Kidney (tissue), 14 donors: ENCODE measurements around the gene CAPN14. TPM values are rescaled to one million over a fixed set of nuclear protein-coding genes. Genes with fewer than 3 reads are reported as not detected.

ENCODE experiments used
- DNase-seq, 5 donors: peaks; one replicate each; pipeline ENCODE4 v3.0.0-alpha.2; 2013 to 2020
- FAIRE-seq: peaks from 2 replicates; lab custom pipeline; 2012; peaks lifted over from hg19 to GRCh38; lab: Jason Lieb, UNC
- H3K27ac ChIP-seq, 2 donors: one replicate each; pipeline ENCODE4 v1.7.0; 2013; ENCODE audit warnings: low read depth in 2 of 2, low read length in 2 of 2, inconsistent platforms in 1 of 2
- H3K27me3 ChIP-seq: one replicate; pipeline ENCODE4 v1.7.1; 2013; ENCODE audit warnings: low read length, inconsistent platforms; ENCODE audit not compliant: control insufficient read depth, insufficient read depth
- H3K36me3 ChIP-seq, 3 donors: one replicate each; pipeline versions ENCODE4 v1.7.0 to v1.7.1; 2013; ENCODE audit warnings: low read length in 3 of 3, control low read depth in 1 of 3, inconsistent platforms in 1 of 3; ENCODE audit not compliant: insufficient read depth in 3 of 3, control insufficient read depth in 2 of 3
- H3K4me1 ChIP-seq, 3 donors: one replicate each; pipeline versions ENCODE4 v1.7.0 to v1.7.1; 2013; ENCODE audit warnings: low read length in 3 of 3, inconsistent platforms in 1 of 3, low read depth in 1 of 3; ENCODE audit not compliant: control insufficient read depth in 2 of 3, insufficient read depth in 2 of 3
- H3K4me3 ChIP-seq, 3 donors: one replicate each; pipeline versions ENCODE4 v1.7.0 to v1.8.1; 2013; ENCODE audit warnings: low read length in 3 of 3, control low read depth in 1 of 3, inconsistent platforms in 1 of 3
- H3K9ac ChIP-seq, 3 donors: one replicate each; pipeline versions ENCODE4 v1.7.0 to v1.7.1; 2013; ENCODE audit warnings: low read length in 3 of 3, control low read depth in 1 of 3, inconsistent platforms in 1 of 3
- H3K9me3 ChIP-seq, 3 donors: one replicate each; pipeline versions ENCODE4 v1.7.0 to v1.7.1; 2013; ENCODE audit warnings: low read length in 3 of 3, control low read depth in 1 of 3, inconsistent platforms in 1 of 3; ENCODE audit not compliant: control insufficient read depth in 2 of 3, insufficient read depth in 1 of 3
- intact Hi-C: fragments of 100-400 bp; cut with DNase I; formaldehyde crosslinking; loops from one replicate; pipeline ENCODE4 v1.11.1; 2022
- polyA plus RNA-seq: library from polyadenylated mRNA; stranded (reverse); fragments of 350-450 nt; fragmentation: Illumina TruSeq; extraction: RNeasy Lipid Tissue Mini Kit (QIAGEN cat#74804); gene quantifications from one replicate; pipeline ENCODE4 v1.2.3, GENCODE V29; 2014; ENCODE audit warnings: low read depth, low replicate concordance; ENCODE audit not compliant: insufficient read depth
- total RNA-seq: library from RNA; stranded (reverse); fragmentation: NEBNext Ultra II Directional; extraction: Animal tissue kit (Norgen Biotek cat#: 25700); gene quantifications from one replicate; pipeline ENCODE4 v1.2.1, GENCODE V29; 2021
- TF ChIP-seq, protein P1 (sequence below): IDR thresholded peaks from 3 replicates; pipeline ENCODE4 v1.5.1; 2012; ENCODE audit warnings: mild to moderate bottlenecking, moderate library complexity, borderline replicate concordance; ENCODE audit not compliant: insufficient read depth; ENCODE audit errors: extremely low read depth
- donor health status: control.
- donor health status: control.
- donor health status: control.
- donor health status: control.
- donor health status: control.
- donor health status: DM: yes; HTN: yes; CAD: no.
- donor health status: Normal renal cell carcinoma (clear cell type).

Gene CAPN14
- total and polyA plus RNA-seq, 2 donors from 2014 or later: 0.22 to 0.25 TPM

DNA sequence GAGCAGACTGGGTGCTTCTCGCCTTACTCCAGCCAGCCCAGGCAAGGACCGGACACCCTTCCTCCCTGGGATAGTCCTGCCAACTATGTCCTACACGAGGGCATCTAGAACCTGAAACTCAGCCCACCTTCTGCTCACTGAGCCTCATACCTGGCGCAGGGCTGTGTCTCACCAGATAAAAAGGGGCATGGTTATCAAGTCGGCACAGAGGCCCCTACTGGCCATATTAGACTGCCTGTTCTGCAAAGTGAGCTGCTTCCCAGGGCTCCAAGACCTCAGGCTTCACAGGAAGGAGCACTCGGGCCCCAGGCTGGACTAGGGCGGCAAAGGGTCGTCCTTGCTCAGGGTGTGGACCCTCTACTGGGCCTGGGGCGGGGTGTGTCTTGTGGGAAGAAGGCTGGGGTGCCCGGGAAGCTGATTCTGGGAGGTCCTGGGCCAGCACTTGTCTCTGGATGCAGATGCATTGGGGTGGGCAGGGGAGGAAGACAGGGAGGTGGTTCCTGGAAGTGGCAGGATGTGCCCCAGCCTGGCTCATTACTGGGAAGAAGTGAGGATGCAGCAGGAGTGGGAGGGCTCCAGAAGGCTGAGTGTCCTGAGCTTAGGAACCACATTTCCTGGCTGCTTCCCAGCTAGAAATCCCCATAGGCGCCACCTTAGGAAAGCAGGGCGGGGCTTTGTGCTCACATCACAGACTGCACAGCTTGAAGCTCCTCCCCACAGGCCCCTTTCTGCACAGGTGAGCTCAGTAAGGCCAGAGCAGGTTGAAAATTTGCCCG is 36.2 kb upstream of the CAPN14 start:
- Histone ChIP-seq H3K9ac (no peak overlapping the region), H3K4me1 (no peaks in the 10 kb centered on the region), H3K27me3 (no peaks in the 10 kb centered on the region), H3K9me3 (no peaks in the 10 kb centered on the region), H3K4me3 (no peak overlapping the region), H3K36me3 (peaks cover 0 to 10% (median 3%) of the 10 kb centered on the region in 3 donors), H3K27ac (no peak overlapping the region)
- intact Hi-C loops: no loop called here
- DNase-seq: peak in 1 of 5 donors; percentile 29
- no peak for FAIRE-seq
- TF ChIP-seq, protein P1, sequence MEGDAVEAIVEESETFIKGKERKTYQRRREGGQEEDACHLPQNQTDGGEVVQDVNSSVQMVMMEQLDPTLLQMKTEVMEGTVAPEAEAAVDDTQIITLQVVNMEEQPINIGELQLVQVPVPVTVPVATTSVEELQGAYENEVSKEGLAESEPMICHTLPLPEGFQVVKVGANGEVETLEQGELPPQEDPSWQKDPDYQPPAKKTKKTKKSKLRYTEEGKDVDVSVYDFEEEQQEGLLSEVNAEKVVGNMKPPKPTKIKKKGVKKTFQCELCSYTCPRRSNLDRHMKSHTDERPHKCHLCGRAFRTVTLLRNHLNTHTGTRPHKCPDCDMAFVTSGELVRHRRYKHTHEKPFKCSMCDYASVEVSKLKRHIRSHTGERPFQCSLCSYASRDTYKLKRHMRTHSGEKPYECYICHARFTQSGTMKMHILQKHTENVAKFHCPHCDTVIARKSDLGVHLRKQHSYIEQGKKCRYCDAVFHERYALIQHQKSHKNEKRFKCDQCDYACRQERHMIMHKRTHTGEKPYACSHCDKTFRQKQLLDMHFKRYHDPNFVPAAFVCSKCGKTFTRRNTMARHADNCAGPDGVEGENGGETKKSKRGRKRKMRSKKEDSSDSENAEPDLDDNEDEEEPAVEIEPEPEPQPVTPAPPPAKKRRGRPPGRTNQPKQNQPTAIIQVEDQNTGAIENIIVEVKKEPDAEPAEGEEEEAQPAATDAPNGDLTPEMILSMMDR: no peak

DNA sequence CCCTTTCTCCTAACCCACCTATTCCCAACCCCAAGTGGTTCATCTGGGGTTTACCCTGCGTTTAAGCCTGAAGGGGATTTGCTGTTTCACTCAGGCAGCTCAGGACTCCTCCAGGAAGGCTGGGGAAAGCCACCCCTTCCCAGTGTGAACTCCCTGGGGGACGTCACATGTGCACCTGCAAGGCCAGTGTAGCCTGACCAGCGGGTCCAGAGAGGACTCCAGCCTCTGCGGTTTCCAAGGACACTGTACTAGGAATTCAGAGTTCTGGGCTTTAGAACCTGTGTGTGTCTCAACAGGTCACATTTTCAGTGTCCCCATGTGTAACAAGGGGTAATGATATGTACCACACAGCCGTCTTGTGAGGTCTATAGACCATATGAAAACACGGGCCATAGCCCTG is 34.5 kb upstream of the CAPN14 start:
- TF ChIP-seq, protein P1: no peak
- DNase-seq (no peak), FAIRE-seq (no peak)
- no peak overlapping the region for H3K9ac ChIP-seq
- no peaks in the 10 kb centered on the region for H3K9me3 ChIP-seq
- H3K36me3 ChIP-seq: peaks cover 0 to 10% (median 6%) of the 10 kb centered on the region in 3 donors
- intact Hi-C loops: no loop called here
- no peaks in the 10 kb centered on the region for H3K27me3 ChIP-seq
- no peak overlapping the region for H3K27ac ChIP-seq
- H3K4me3 ChIP-seq: no peak overlapping the region
- no peaks in the 10 kb centered on the region for H3K4me1 ChIP-seq

DNA sequence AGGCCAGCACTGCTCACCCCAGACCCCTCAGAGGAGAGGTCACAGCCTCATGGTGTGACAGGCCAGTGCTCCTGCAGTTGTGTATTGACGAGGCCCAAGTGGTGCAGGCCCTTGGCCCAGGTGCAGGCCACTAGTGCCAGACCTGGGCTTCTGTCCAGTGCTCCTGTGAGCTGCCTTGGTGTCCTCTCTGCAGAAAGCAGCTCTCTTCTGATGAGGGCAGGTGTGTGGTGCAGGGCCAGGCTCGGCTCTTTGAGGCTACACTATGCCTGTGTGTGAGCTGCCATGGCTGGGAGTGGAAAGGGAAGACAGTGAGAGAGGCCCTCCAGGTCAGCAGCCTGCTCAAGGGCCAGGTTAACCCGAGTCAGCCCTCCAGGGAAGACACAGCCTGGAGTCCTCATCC is 33.7 kb upstream of the CAPN14 start:
- no peaks in the 10 kb centered on the region for H3K27me3 ChIP-seq
- no peak for DNase-seq
- no peak for FAIRE-seq

More for the DNA sequence above, 33.7 kb upstream of the CAPN14 start:
- Histone ChIP-seq H3K36me3 (peaks cover 0 to 10% (median 6%) of the 10 kb centered on the region in 3 donors), H3K27ac (no peak overlapping the region), H3K9ac (no peak overlapping the region), H3K4me3 (no peak overlapping the region), H3K9me3 (no peaks in the 10 kb centered on the region), H3K4me1 (no peaks in the 10 kb centered on the region)
- intact Hi-C loops: no loop called here
- TF ChIP-seq, protein P1: no peak
